ENCODE data around the gene CFAP46. TPM values are rescaled to one million over a fixed set of nuclear protein-coding genes. Genes with fewer than 3 reads are reported as not detected.

The CFAP46 gene
- total and polyA plus RNA-seq, 2 experiments from 2014 or later, result 2.2 to 2.4 TPM

DNA sequence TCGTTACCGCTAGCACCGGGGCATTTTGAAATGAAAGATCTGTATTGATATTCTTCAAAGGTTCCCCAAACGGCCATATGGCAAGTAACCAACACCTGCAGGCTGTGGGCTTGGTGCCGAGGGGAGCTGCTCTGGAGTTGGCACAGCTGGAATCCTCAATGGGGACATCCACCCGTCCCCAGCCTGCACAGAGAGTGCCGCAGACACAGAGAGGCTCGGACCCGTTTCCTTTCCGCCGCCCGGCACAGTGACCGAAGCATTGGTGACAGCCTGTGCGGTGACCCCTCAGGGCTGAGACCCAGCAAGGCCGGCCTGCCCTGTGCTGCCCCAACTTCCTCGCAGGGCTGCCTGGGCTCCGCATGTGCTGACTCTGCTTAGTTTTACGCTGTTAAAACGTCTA lies 4.5 kb downstream of the CFAP46 start:
- no peak overlapping the region for H3K27ac ChIP-seq
- 90% methylated on average over 19 of the region's 19 CpGs for whole genome bisulfite sequencing (ENCODE audit: low lambda C conversion rate, missing lambda C conversion rate)
- no peaks in the 10 kb centered on the region for H3K9me2 ChIP-seq (replicated peaks; ENCODE audit: insufficient read depth)
- no peaks in the 10 kb centered on the region for H3K27me3 ChIP-seq
- H3K4me3 ChIP-seq, result no peak overlapping the region
- TF ChIP-seq, protein P1, sequence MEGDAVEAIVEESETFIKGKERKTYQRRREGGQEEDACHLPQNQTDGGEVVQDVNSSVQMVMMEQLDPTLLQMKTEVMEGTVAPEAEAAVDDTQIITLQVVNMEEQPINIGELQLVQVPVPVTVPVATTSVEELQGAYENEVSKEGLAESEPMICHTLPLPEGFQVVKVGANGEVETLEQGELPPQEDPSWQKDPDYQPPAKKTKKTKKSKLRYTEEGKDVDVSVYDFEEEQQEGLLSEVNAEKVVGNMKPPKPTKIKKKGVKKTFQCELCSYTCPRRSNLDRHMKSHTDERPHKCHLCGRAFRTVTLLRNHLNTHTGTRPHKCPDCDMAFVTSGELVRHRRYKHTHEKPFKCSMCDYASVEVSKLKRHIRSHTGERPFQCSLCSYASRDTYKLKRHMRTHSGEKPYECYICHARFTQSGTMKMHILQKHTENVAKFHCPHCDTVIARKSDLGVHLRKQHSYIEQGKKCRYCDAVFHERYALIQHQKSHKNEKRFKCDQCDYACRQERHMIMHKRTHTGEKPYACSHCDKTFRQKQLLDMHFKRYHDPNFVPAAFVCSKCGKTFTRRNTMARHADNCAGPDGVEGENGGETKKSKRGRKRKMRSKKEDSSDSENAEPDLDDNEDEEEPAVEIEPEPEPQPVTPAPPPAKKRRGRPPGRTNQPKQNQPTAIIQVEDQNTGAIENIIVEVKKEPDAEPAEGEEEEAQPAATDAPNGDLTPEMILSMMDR (IDR thresholded peaks at IDR 0.05; ENCODE audit: poor library complexity), result no peak
- TF ChIP-seq EZH2phosphoT487 (IDR thresholded peaks at IDR 0.05; ENCODE audit: low read depth, severe bottlenecking, unreplicated experiment), result no peak
- TF ChIP-seq EZH2 (IDR thresholded peaks at IDR 0.05; ENCODE audit: borderline replicate concordance), result no peak
- H3K4me1 ChIP-seq (ENCODE audit: insufficient read depth), result peaks cover 4% of the 10 kb centered on the region
- no peaks in the 10 kb centered on the region for H3K36me3 ChIP-seq (replicated peaks; ENCODE audit: insufficient read depth, low read depth)
- no peaks in the 10 kb centered on the region for H4K20me1 ChIP-seq (ENCODE audit: insufficient read depth, poor library complexity, severe bottlenecking)
- no peaks in the 10 kb centered on the region for H3K79me2 ChIP-seq
- no peak for DNase-seq (ENCODE audit: low spot score)
- no peaks in the 10 kb centered on the region for H3K9me3 ChIP-seq (ENCODE audit: low read depth)
- no peak overlapping the region for H2AFZ ChIP-seq
- no peak overlapping the region for H3K4me2 ChIP-seq

DNA sequence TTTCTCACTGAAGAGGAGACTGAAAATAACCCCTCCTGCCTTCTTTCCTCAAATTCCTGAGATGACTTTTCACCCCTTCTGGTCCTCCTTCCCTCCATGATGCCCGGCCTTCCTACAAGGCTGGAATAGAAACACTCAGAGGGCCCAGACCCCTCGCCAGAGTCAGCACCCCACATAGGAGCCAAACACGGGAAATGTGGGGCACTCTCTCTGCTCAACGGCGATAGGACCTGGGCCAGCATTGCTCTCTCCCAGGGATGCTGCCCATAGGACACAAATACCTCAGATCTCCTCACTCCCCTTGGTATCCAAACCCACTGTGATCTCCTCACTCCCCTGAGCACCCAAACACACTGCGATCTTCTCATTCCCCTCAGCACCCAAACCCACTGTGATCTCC lies 7.4 kb downstream of the CFAP46 start:
- WGBS (ENCODE audit: low lambda C conversion rate, missing lambda C conversion rate), result 84% methylated on average over 6 of the region's 6 CpGs
- DNase-seq (ENCODE audit: low spot score), result no peak
- Histone ChIP-seq H3K79me2 (no peaks in the 10 kb centered on the region), H3K27me3 (no peaks in the 10 kb centered on the region), H3K9me3 (ENCODE audit: low read depth) (no peaks in the 10 kb centered on the region), H3K27ac (no peak overlapping the region), H3K4me3 (no peak overlapping the region), H3K9me2 (replicated peaks; ENCODE audit: insufficient read depth) (no peaks in the 10 kb centered on the region), H2AFZ (no peak overlapping the region), H3K4me2 (no peak overlapping the region), H3K4me1 (ENCODE audit: insufficient read depth) (no peaks in the 10 kb centered on the region), H3K36me3 (replicated peaks; ENCODE audit: insufficient read depth, low read depth) (no peaks in the 10 kb centered on the region), H4K20me1 (ENCODE audit: insufficient read depth, poor library complexity, severe bottlenecking) (no peaks in the 10 kb centered on the region)
- no peak for TF ChIP-seq EZH2phosphoT487 (IDR thresholded peaks at IDR 0.05; ENCODE audit: low read depth, severe bottlenecking, unreplicated experiment)
- TF ChIP-seq, protein P1 (IDR thresholded peaks at IDR 0.05; ENCODE audit: poor library complexity), result no peak
- TF ChIP-seq EZH2 (IDR thresholded peaks at IDR 0.05; ENCODE audit: borderline replicate concordance), result no peak

DNA sequence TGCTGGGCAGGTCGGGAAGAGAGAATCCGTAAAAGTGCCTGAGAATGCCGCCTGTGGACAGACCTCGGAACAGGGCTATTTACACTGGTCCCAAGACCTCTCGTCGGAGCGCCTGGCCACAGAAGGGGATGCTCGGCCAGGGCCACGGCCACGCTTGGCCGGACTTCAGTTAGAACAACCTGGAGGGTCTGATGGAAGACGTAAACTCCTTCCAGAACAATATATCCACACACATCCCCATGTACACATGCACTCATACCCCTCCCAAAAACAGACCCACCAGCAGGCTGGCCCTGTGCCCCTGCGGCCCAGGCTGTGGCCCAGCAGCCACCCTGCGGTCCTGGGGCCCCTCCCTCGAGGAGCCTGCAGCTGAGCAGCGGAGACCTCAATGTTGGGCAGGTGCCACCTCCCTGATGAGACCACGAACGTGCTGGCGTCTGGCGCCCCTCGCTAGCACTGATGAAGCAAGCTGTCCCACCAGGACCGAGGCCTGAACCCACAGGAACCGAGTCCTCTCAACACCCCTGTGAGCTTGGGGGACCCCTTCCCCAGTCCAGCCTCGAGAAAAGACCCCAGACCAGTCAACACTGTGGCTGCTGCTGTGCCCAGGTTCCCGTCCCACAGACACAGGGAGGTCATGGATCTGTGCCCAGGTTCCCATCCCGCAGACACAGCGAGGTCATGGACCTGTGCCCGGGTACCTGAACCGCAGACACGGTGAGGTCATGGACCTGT lies 8.9 kb downstream of the CFAP46 start:
- Histone ChIP-seq H3K4me2 (no peak overlapping the region), H3K36me3 (replicated peaks; ENCODE audit: insufficient read depth, low read depth) (no peaks in the 10 kb centered on the region), H3K4me1 (ENCODE audit: insufficient read depth) (no peaks in the 10 kb centered on the region), H3K79me2 (no peaks in the 10 kb centered on the region), H3K9me2 (replicated peaks; ENCODE audit: insufficient read depth) (no peaks in the 10 kb centered on the region), H3K27ac (no peak overlapping the region), H2AFZ (no peak overlapping the region), H3K9me3 (ENCODE audit: low read depth) (no peaks in the 10 kb centered on the region), H3K4me3 (no peak overlapping the region), H4K20me1 (ENCODE audit: insufficient read depth, poor library complexity, severe bottlenecking) (no peaks in the 10 kb centered on the region), H3K27me3 (no peaks in the 10 kb centered on the region)
- TF ChIP-seq, protein P1 (IDR thresholded peaks at IDR 0.05; ENCODE audit: poor library complexity), result no peak
- TF ChIP-seq EZH2phosphoT487 (IDR thresholded peaks at IDR 0.05; ENCODE audit: low read depth, severe bottlenecking, unreplicated experiment) (no peak), EZH2 (IDR thresholded peaks at IDR 0.05; ENCODE audit: borderline replicate concordance) (no peak)
- no peak for DNase-seq (ENCODE audit: low spot score)
- 97% methylated on average over 30 of the region's 30 CpGs for WGBS (ENCODE audit: low lambda C conversion rate, missing lambda C conversion rate)

All from hepatocyte (in vitro differentiated cells).